Measurements from ENCODE around the gene TMEM273. TPM values are rescaled to one million over a fixed set of nuclear protein-coding genes. Genes with fewer than 3 reads are reported as not detected.

TMEM273 gene
- total RNA-seq, 1 donor from 2014 or later, result 0.39 TPM

- TF ChIP-seq CTCF (IDR thresholded peaks at IDR 0.05; ENCODE audit: partially characterized antibody, unreplicated experiment), result no peak
- peaks cover 7% of the 10 kb centered on the region for H3K4me1 Mint-ChIP-seq (ENCODE audit: low read depth, unreplicated experiment)
- no peak overlapping the region for H3K27ac Mint-ChIP-seq (ENCODE audit: unreplicated experiment)
- H3K36me3 Mint-ChIP-seq (ENCODE audit: unreplicated experiment), result no peaks in the 10 kb centered on the region
- H3K9me3 Mint-ChIP-seq (ENCODE audit: unreplicated experiment), result peaks cover 1% of the 10 kb centered on the region
- H3K27me3 Mint-ChIP-seq (ENCODE audit: unreplicated experiment), result peaks cover 2% of the 10 kb centered on the region
- no peak overlapping the region for H3K4me3 Mint-ChIP-seq (ENCODE audit: unreplicated experiment)
- DNase-seq, result no peak
These were observed 29.8 kb downstream of the TMEM273 start for GRCh38 chr10:49158404-49158803.

GRCh38 chr10:49157229-49157628, 31.0 kb downstream of the TMEM273 start:
- no peaks in the 10 kb centered on the region for H3K27me3 Mint-ChIP-seq (ENCODE audit: unreplicated experiment)
- no peak overlapping the region for H3K27ac Mint-ChIP-seq (ENCODE audit: unreplicated experiment)
- H3K4me1 Mint-ChIP-seq (ENCODE audit: low read depth, unreplicated experiment), result peaks cover 7% of the 10 kb centered on the region
- H3K9me3 Mint-ChIP-seq (ENCODE audit: unreplicated experiment), result peaks cover 1% of the 10 kb centered on the region
- no peaks in the 10 kb centered on the region for H3K36me3 Mint-ChIP-seq (ENCODE audit: unreplicated experiment)
- H3K4me3 Mint-ChIP-seq (ENCODE audit: unreplicated experiment), result no peak overlapping the region
- no peak for DNase-seq
- no peak for TF ChIP-seq CTCF (IDR thresholded peaks at IDR 0.05; ENCODE audit: partially characterized antibody, unreplicated experiment)

- Mint-ChIP-seq H3K36me3 (ENCODE audit: unreplicated experiment) (no peaks in the 10 kb centered on the region), H3K27ac (ENCODE audit: unreplicated experiment) (no peak overlapping the region), H3K4me3 (ENCODE audit: unreplicated experiment) (no peak overlapping the region), H3K27me3 (ENCODE audit: unreplicated experiment) (no peaks in the 10 kb centered on the region), H3K9me3 (ENCODE audit: unreplicated experiment) (no peaks in the 10 kb centered on the region), H3K4me1 (ENCODE audit: low read depth, unreplicated experiment) (peaks cover 7% of the 10 kb centered on the region)
- no peak for TF ChIP-seq CTCF (IDR thresholded peaks at IDR 0.05; ENCODE audit: partially characterized antibody, unreplicated experiment)
- no peak for DNase-seq
These were observed 33.5 kb downstream of the TMEM273 start for GRCh38 chr10:49154641-49155040.

GRCh38 chr10:49153971-49154370, 34.2 kb downstream of the TMEM273 start:
- H3K27ac Mint-ChIP-seq (ENCODE audit: unreplicated experiment), result no peak overlapping the region
- TF ChIP-seq CTCF (IDR thresholded peaks at IDR 0.05; ENCODE audit: partially characterized antibody, unreplicated experiment), result no peak
- H3K27me3 Mint-ChIP-seq (ENCODE audit: unreplicated experiment), result no peaks in the 10 kb centered on the region
- no peak for DNase-seq
- H3K36me3 Mint-ChIP-seq (ENCODE audit: unreplicated experiment), result no peaks in the 10 kb centered on the region
- H3K4me3 Mint-ChIP-seq (ENCODE audit: unreplicated experiment), result no peak overlapping the region
- H3K4me1 Mint-ChIP-seq (ENCODE audit: low read depth, unreplicated experiment), result peaks cover 7% of the 10 kb centered on the region
- no peaks in the 10 kb centered on the region for H3K9me3 Mint-ChIP-seq (ENCODE audit: unreplicated experiment)

GRCh38 chr10:49153115-49153514, 35.1 kb downstream of the TMEM273 start:
- H3K36me3 Mint-ChIP-seq (ENCODE audit: unreplicated experiment), result no peaks in the 10 kb centered on the region
- H3K4me1 Mint-ChIP-seq (ENCODE audit: low read depth, unreplicated experiment), result peaks cover 7% of the 10 kb centered on the region
- no peak for TF ChIP-seq CTCF (IDR thresholded peaks at IDR 0.05; ENCODE audit: partially characterized antibody, unreplicated experiment)
- no peak for DNase-seq
- no peaks in the 10 kb centered on the region for H3K27me3 Mint-ChIP-seq (ENCODE audit: unreplicated experiment)
- H3K27ac Mint-ChIP-seq (ENCODE audit: unreplicated experiment), result no peak overlapping the region
- peaks cover 2% of the 10 kb centered on the region for H3K9me3 Mint-ChIP-seq (ENCODE audit: unreplicated experiment)
- H3K4me3 Mint-ChIP-seq (ENCODE audit: unreplicated experiment), result no peak overlapping the region
